Activated naive CD4-positive, alpha-beta T cell treated with anti-CD3 and anti-CD28 coated beads, Interleukin-2, amount 50 U/mL, for 72 hours (primary cell): ENCODE data around the gene HLA-DQA1. TPM values are rescaled to one million over a fixed set of nuclear protein-coding genes. Genes with fewer than 3 reads are reported as not detected.
"Not testable (repeated sequence)": the region's sequence is repeated elsewhere in the genome, so short reads cannot be mapped to it uniquely, and the experiment has no call there.

Source experiments
- ATAC-seq, 2 donors: fragments of 150-1000 bp; cut with Tn5 transposase; 2 replicates each; pipeline ENCODE4 v1.10.0; 2021; ENCODE audit warnings: mild to moderate bottlenecking in 2 of 2, moderate library complexity in 2 of 2
- DNase-seq, 2 donors: peaks; one replicate each; pipeline ENCODE4 v3.0.0; 2021 to 2022; ENCODE audit warnings: low spot score in 2 of 2
- H3K27ac Mint-ChIP-seq, 2 donors: one replicate each; pipeline ENCODE4 v1.8.0; 2022; ENCODE audit warnings: mild to moderate bottlenecking in 2 of 2, mixed read lengths in 2 of 2
- H3K36me3 Mint-ChIP-seq, 2 donors: one replicate each; pipeline ENCODE4 v1.8.0; 2022; ENCODE audit warnings: mixed read lengths in 2 of 2
- H3K9me3 Mint-ChIP-seq, 2 donors: one replicate each; pipeline ENCODE4 v1.8.0; 2022; ENCODE audit warnings: mixed read lengths in 2 of 2
- total RNA-seq, 2 donors: library from RNA; stranded (reverse); gene quantifications; one replicate each; pipeline ENCODE4 v1.2.3, GENCODE V29; 2022

The HLA-DQA1 gene
- 1 to 10 TPM in 1 of 2 donors, not detected in 1; 1.7 TPM for total RNA-seq

GRCh38 chr6:32637219-32637880, at the start of gene HLA-DQA1:
Gene HLA-DQA1, plus strand, starts transcription at chr6:32637406. Its CDS starts 53 bp downstream, at chr6:32637459.
- DNase-seq: no peak
- H3K27ac Mint-ChIP-seq: no peak within 1 kb of the TSS
- no peak for ATAC-seq
- H3K9me3 Mint-ChIP-seq: no peaks in the 10 kb centered on the region
- H3K36me3 Mint-ChIP-seq: no peaks in the 10 kb centered on the region

GRCh38 chr6:32588156-32588555, 49.0 kb upstream of the HLA-DQA1 start:
- no peaks in the 10 kb centered on the region for H3K36me3 Mint-ChIP-seq
- H3K9me3 Mint-ChIP-seq: no peaks in the 10 kb centered on the region
- H3K27ac Mint-ChIP-seq: no peak overlapping the region
- no peak for DNase-seq
- ATAC-seq: no peak

GRCh38 chr6:32589596-32590449, 47.4 kb upstream of the HLA-DQA1 start, which contains the start of gene HLA-DRB1:
Gene HLA-DRB1, minus strand, starts transcription at chr6:32589848. Its CDS starts 106 bp downstream, at chr6:32589742.
- peak; percentile 95 to 98 for ATAC-seq
- DNase-seq: peak in 1 of 2 donors; percentile 12
- H3K27ac Mint-ChIP-seq: peak within 1 kb of the TSS in 1 of 2 donors; percentile 22
- H3K9me3 Mint-ChIP-seq: no peaks in the 10 kb centered on the region
- H3K36me3 Mint-ChIP-seq: no peaks in the 10 kb centered on the region

DNA sequence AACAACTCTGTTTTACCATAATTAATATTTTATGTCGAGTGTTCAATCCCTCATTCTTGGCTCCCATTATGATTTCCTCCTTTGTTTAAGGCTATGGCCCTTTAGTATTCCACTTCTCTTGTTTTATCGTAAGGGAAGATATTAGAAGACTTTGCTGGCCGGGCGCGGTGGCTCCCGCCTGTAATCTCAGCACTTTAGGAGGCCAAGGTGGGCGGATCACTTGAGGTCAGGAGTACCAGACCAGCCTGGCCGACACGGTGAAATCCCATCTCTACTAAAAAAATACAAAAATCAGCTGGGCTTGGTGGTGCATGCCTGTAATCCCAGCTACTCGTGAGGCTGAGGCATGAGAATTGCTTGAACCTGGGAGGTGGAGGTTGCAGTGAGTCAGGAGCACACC, 46.5 kb upstream of the HLA-DQA1 start:
- not testable (repeated sequence) for DNase-seq, ATAC-seq

DNA sequence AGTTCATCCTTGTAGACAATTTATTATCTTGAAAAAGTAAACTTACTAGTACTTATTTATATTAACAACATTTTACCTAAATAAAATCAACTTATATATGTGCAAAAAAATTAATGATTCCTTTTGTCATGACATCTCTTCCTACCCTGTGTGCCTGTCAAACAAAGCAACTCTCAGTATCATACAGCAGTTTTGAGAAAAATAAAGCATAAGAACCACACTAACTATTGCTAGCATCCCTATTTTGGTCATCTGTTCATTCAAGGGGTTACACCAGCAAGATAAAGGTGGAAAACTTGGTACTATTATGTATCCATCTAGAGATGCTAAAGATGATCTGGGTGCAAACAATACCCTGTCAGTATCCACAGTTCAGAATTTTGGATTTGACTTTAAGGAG, 40.2 kb upstream of the HLA-DQA1 start:
- H3K36me3 Mint-ChIP-seq: peaks cover 0 to 9% of the 10 kb centered on the region in 2 donors
- DNase-seq (no peak), ATAC-seq (no peak)

More for the DNA sequence above, 46.5 kb upstream of the HLA-DQA1 start:
- not testable (repeated sequence) for H3K9me3 Mint-ChIP-seq, H3K36me3 Mint-ChIP-seq, H3K27ac Mint-ChIP-seq

DNA sequence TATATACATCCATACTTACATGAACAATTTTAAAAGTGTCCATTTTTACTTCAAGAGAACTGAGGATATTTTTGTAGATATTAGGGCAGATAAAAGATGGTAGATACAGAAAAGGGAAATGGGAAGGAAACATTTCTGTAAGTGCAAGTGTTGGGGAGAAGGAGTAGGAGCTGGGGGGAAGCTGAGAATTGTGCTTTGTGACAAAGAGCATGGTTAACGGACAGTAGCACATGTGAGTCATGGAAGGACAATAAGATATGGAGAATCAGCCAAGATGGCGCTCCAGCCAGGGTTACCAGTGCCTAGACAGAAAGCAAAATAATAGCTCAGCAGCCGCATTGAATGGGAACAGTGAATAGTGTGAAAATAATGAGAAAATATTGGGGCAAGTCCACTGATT, 34.8 kb upstream of the HLA-DQA1 start:
- ATAC-seq (no peak), DNase-seq (no peak)
- Mint-ChIP-seq H3K9me3 (peaks cover 10 to 12% of the 10 kb centered on the region in 2 donors), H3K27ac (no peak overlapping the region), H3K36me3 (peaks cover 0 to 16% of the 10 kb centered on the region in 2 donors)

More for the DNA sequence above, 40.2 kb upstream of the HLA-DQA1 start:
- Mint-ChIP-seq H3K9me3 (peaks cover 0 to 6% of the 10 kb centered on the region in 2 donors), H3K27ac (no peak overlapping the region)

DNA sequence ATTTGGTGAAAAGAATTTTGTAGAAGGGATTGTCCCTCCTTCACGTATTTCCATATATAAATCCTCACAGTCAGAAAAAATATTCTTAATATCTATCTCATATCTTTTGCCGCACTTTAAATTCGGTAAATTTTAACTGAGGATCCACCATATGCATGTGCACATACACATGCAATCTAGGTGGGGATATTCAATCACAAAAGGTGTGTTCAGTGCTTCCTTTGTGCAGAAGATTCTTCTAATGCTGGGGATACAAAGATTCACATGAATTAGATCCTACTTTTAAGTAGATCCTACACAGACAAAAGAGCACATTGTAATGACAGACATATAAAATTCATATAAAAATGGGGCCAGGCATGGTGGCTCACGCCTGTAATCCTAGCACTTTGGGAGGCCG, 34.0 kb upstream of the HLA-DQA1 start:
- Mint-ChIP-seq H3K27ac (no peak overlapping the region), H3K9me3 (peaks cover 10 to 12% of the 10 kb centered on the region in 2 donors), H3K36me3 (peaks cover 0 to 16% of the 10 kb centered on the region in 2 donors)
- ATAC-seq (no peak), DNase-seq (no peak)

GRCh38 chr6:32603888-32604287, 33.3 kb upstream of the HLA-DQA1 start:
- H3K27ac Mint-ChIP-seq: no peak overlapping the region
- no peak for ATAC-seq

DNA sequence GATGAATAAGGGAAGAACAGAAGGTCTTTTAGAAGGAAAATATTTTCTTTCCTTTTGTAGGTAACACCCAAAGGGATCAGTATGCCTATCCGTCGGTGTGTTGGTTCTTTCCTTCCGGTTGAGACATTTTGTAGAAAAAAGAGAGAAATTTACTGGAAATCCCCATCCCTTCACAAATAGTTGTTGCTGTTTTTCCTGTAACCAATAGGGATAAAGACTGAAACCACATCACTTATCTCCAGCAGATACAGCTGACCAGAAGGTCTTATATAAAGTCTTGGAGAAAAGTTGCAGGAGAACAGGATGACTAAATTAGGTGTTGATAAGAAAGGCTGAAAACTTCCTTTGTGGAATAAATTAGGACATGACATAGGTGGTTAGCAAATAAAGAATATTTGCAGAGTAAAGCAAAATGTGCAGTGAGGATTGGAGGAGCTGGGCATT, 32.8 kb upstream of the HLA-DQA1 start:
- peaks cover 6 to 10% of the 10 kb centered on the region in 2 donors for H3K9me3 Mint-ChIP-seq
- DNase-seq (no peak), ATAC-seq (no peak)
- H3K27ac Mint-ChIP-seq: no peak overlapping the region
- H3K36me3 Mint-ChIP-seq: peaks cover 0 to 7% of the 10 kb centered on the region in 2 donors

More at GRCh38 chr6:32603888-32604287, 33.3 kb upstream of the HLA-DQA1 start:
- H3K36me3 Mint-ChIP-seq: peaks cover 0 to 12% of the 10 kb centered on the region in 2 donors
- H3K9me3 Mint-ChIP-seq: peaks cover 9 to 10% of the 10 kb centered on the region in 2 donors
- no peak for DNase-seq

- Mint-ChIP-seq H3K36me3 (peaks cover 0 to 7% of the 10 kb centered on the region in 2 donors), H3K27ac (peak overlapping the region in 1 of 2 donors; percentile 14), H3K9me3 (peaks cover 8 to 10% of the 10 kb centered on the region in 2 donors)
- DNase-seq: no peak
- ATAC-seq: no peak
Measured at GRCh38 chr6:32607263-32607987, 29.8 kb upstream of the HLA-DQA1 start.

DNA sequence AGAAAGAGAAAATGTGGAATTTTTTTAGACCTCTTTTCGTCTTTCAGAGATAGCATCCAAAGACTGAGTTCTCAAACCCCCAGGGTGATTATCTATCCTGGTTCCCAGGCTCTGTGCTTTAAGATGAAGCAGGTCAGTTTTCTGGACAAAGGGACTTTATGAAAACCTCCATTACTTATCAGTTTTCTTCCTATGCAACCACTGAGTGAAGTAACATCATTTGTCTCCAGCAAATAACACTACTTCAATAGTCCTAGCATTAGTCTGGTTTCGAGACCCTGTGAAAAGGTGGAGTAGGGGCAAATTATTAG, 29.3 kb upstream of the HLA-DQA1 start:
- no peak for DNase-seq
- Mint-ChIP-seq H3K27ac (peak overlapping the region in 1 of 2 donors; percentile 14), H3K36me3 (peaks cover 0 to 3% of the 10 kb centered on the region in 2 donors), H3K9me3 (peaks cover 4 to 5% of the 10 kb centered on the region in 2 donors)
- no peak for ATAC-seq

GRCh38 chr6:32608362-32608761, 28.8 kb upstream of the HLA-DQA1 start:
- Mint-ChIP-seq H3K36me3 (no peaks in the 10 kb centered on the region), H3K9me3 (peaks cover 4 to 5% of the 10 kb centered on the region in 2 donors), H3K27ac (peak overlapping the region in 1 of 2 donors; percentile 14)
- ATAC-seq (no peak), DNase-seq (no peak)

GRCh38 chr6:32609391-32609730, 27.8 kb upstream of the HLA-DQA1 start:
- no peaks in the 10 kb centered on the region for H3K36me3 Mint-ChIP-seq
- peak overlapping the region in 1 of 2 donors; percentile 0 for H3K27ac Mint-ChIP-seq
- no peak for DNase-seq
- peaks cover 0 to 4% of the 10 kb centered on the region in 2 donors for H3K9me3 Mint-ChIP-seq
- no peak for ATAC-seq

GRCh38 chr6:32609731-32610640, 27.2 kb upstream of the HLA-DQA1 start:
- ATAC-seq (peak; percentile 98 to 99), DNase-seq (peak in 1 of 2 donors; percentile 49)
- H3K36me3 Mint-ChIP-seq: peaks cover 0 to under 1% of the 10 kb centered on the region in 2 donors
- H3K9me3 Mint-ChIP-seq: peaks cover under 1 to 4% of the 10 kb centered on the region in 2 donors
- H3K27ac Mint-ChIP-seq: no peak overlapping the region

- H3K9me3 Mint-ChIP-seq: peaks cover 4% of the 10 kb centered on the region in 2 donors
- no peak overlapping the region for H3K27ac Mint-ChIP-seq
- peaks cover 0 to 6% of the 10 kb centered on the region in 2 donors for H3K36me3 Mint-ChIP-seq
- ATAC-seq (no peak), DNase-seq (no peak)
Measured at GRCh38 chr6:32610682-32611296, 26.4 kb upstream of the HLA-DQA1 start.
